Omental fat pad (tissue), 4 donors: ENCODE results near the gene SDHAF2. TPM values are rescaled to one million over a fixed set of nuclear protein-coding genes. Genes with fewer than 3 reads are reported as not detected.

Experiments used
- ATAC-seq: fragments of 150-250 bp; one replicate; pipeline ENCODE4 v1.9.1; 2016; ENCODE audit warnings: mild to moderate bottlenecking, moderate library complexity; ENCODE audit not compliant: low FRiP score
- DNase-seq: peaks from one replicate; pipeline ENCODE4 v3.0.0-alpha.2; 2019; ENCODE audit warnings: low spot score
- total RNA-seq, 4 donors: library from RNA; depleted of rRNA; stranded (reverse); fragments of >200 nt; gene quantifications; one replicate each; pipeline ENCODE4 v1.1.0, GENCODE V29; 2016
- TF ChIP-seq, protein P1 (sequence below), 3 donors: fragments of 450-650 bp; IDR thresholded peaks; one replicate each; pipeline ENCODE4 v1.5.1; 2016 to 2017; ENCODE audit warnings: antibody characterized with exemption in 3 of 3, mild to moderate bottlenecking in 3 of 3, moderate library complexity in 2 of 3

Gene SDHAF2
- total RNA-seq, 4 donors from 2014 or later = 48.6 to 59.0 (median 54.0) TPM

DNA sequence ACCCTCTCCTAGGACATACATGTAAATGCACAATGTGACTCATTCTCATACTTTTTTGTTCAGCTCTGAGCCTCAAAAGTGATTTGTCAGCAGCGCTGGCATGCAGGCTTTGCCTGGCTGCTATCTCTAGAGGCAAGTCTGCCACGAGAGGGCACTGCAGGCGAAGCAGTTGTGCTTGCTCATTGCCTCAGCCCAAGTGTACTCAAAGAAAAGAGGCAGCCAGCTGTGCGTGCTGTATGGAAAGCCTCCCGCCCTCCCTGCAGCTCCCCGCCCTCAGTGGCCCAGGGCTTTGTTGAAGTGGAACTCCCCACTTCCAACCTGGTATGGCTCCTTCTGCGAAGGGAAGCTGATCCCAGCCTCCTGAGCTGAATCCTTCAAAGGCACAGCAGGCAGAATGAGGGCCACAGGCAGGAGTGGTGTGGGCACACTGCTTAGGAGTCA lies 16.3 kb downstream of the SDHAF2 start:
- ATAC-seq (peak; percentile 91), DNase-seq (peak; percentile 87)
- TF ChIP-seq, protein P1, sequence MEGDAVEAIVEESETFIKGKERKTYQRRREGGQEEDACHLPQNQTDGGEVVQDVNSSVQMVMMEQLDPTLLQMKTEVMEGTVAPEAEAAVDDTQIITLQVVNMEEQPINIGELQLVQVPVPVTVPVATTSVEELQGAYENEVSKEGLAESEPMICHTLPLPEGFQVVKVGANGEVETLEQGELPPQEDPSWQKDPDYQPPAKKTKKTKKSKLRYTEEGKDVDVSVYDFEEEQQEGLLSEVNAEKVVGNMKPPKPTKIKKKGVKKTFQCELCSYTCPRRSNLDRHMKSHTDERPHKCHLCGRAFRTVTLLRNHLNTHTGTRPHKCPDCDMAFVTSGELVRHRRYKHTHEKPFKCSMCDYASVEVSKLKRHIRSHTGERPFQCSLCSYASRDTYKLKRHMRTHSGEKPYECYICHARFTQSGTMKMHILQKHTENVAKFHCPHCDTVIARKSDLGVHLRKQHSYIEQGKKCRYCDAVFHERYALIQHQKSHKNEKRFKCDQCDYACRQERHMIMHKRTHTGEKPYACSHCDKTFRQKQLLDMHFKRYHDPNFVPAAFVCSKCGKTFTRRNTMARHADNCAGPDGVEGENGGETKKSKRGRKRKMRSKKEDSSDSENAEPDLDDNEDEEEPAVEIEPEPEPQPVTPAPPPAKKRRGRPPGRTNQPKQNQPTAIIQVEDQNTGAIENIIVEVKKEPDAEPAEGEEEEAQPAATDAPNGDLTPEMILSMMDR (IDR thresholded peaks at IDR 0.05) = peak in 1 of 3 donors; percentile 30

- DNase-seq (no peak), ATAC-seq (no peak)
- TF ChIP-seq, protein P1 (IDR thresholded peaks at IDR 0.05) = no peak
These were observed 18.0 kb downstream of the SDHAF2 start for GRCh38 chr11:61447601-61448551.

GRCh38 chr11:61448552-61448927 lies 18.6 kb downstream of the SDHAF2 start:
- TF ChIP-seq, protein P1 (IDR thresholded peaks at IDR 0.05) = no peak
- ATAC-seq (no peak), DNase-seq (no peak)

GRCh38 chr11:61452825-61453224 lies 22.9 kb downstream of the SDHAF2 start:
- DNase-seq (no peak), ATAC-seq (no peak)
- TF ChIP-seq, protein P1 (IDR thresholded peaks at IDR 0.05) = no peak

DNA sequence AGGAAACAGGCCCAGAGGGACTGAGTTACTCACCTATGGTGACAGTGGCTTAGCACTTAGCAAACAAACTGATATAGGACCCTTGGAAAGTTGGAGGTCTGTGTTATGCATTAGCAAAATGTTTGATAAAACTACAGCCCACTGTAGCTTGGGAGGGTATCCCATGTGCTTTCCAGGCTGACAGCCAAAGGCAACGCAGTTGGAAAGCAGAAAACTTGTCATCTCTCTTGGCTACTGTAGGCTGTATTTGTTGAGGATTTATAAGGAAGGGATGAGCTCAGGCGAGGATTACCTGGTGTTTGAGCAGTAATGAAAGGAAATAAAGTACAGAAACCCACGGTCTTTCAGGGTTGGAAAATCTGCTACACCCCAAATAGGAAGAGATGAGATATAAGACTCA lies 23.8 kb downstream of the SDHAF2 start:
- no peak for ATAC-seq
- DNase-seq = no peak
- TF ChIP-seq, protein P1 (IDR thresholded peaks at IDR 0.05) = no peak

DNA sequence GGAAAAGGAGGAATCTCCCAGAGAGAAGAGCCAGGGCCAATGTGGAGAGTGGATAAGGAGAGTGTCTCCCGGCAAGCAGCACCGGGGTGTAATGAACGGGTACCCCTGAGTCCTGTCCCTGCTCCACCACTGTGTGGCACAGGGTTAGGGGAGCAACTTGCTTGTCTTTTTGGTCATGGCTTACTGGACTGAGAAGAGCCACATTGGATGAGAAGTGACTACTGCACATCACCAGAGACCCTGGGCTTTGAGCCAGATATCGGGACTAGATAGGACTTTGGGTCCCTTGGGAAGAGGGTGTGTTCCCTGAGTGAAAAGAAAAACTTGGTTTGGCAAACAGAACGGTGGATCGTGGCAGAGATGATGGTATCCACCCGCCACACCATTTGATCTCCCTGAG lies 24.6 kb downstream of the SDHAF2 start:
- DNase-seq (no peak), ATAC-seq (no peak)
- TF ChIP-seq, protein P1 (IDR thresholded peaks at IDR 0.05) = no peak

DNA sequence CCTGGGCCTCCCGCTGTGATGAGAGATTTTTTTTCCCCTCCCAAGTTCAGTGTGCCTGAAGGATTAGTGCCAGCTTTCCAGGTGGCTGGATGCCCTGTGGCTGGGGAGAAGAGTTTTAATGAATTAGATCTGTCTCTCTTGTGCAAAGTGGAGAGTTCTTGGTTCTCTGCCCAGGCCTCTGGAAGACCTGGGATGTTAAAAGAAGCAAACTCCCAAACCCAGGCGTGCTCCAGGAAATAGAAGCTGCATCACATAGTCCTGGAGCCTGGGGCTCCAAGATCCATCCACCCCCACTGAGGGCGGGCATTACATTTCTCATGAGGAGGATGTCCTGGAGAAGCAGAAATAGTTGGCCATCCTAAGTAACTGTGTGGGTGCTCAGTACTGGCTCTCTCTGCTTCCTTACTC lies 30.6 kb downstream of the SDHAF2 start:
- no peak for DNase-seq

More for the DNA sequence above, 30.6 kb downstream of the SDHAF2 start:
- ATAC-seq = peak; percentile 80
- TF ChIP-seq, protein P1 (IDR thresholded peaks at IDR 0.05) = no peak
